Measurements from ENCODE around the gene GLIS2. TPM values are rescaled to one million over a fixed set of nuclear protein-coding genes. Genes with fewer than 3 reads are reported as not detected.

The GLIS2 gene
- polyA plus RNA-seq, 2 of the 4 experiments (the other 2 are of a cell fraction) = 5.5 to 15.8 TPM

GRCh38 chr16:4385066-4385788 lies 69.4 kb downstream of the GLIS2 start (continued):
- TF ChIP-seq HMGXB4 (CRISPR knock-in tag; IDR thresholded peaks at IDR 0.05; ENCODE audit: borderline replicate concordance) (no peak), ZC3H11A (IDR thresholded peaks at IDR 0.05) (no peak), HDAC2 (IDR thresholded peaks at IDR 0.05) (no peak), JUN (IDR thresholded peaks at IDR 0.05) (no peak), CBX8 (IDR thresholded peaks at IDR 0.05) (no peak)

GRCh38 chr16:4385789-4386450 lies 70.1 kb downstream of the GLIS2 start:
- ATAC-seq = peak in 1 of 2 experiments; percentile 2; a peak in 2 of 6 replicates
- no peaks in the 10 kb centered on the region for H3K9me3 ChIP-seq
- POLR2A ChIA-PET = no interaction called here
- 77% methylated on average over 9 of the region's 11 CpGs for WGBS (ENCODE audit: missing lambda C conversion rate)
- no peak overlapping the region for H3K4me2 ChIP-seq
- no peak for DNase-seq (ENCODE audit: low read depth in 1 of 2, low spot score in 1 of 2)
- peaks cover 12% of the 10 kb centered on the region; the same call in 2 of the 3 replicates for H3K4me1 ChIP-seq
- FAIRE-seq = no peak
- CTCF ChIA-PET = interaction anchor here (0.6 to 32.6 kb wide), 6 partner anchors 11 to 56 kb away, joined by 3 to 833 read pairs (median 6); partner anchors contain the start of gene VASN
- H3K4me3 ChIP-seq = no peak overlapping the region
- H3K27ac ChIP-seq = no peak overlapping the region
- no peak for TF ChIP-seq REST (IDR thresholded peaks at IDR 0.05)

- ATAC-seq (peak; percentile 44 to 63; a peak in 4 of 6 replicates), FAIRE-seq (no peak), DNase-seq (ENCODE audit: low read depth in 1 of 2, low spot score in 1 of 2) (no peak)
- CTCF ChIA-PET = interaction anchor here (0.6 to 32.6 kb wide), 5 partner anchors 11 to 40 kb away, joined by 3 to 833 read pairs (median 6); partner anchors contain the start of gene VASN
- Histone ChIP-seq H3K9me3 (no peaks in the 10 kb centered on the region), H3K4me2 (no peak overlapping the region), H3K4me1 (peaks cover 12% of the 10 kb centered on the region; the same call in 2 of the 3 replicates), H3K27ac (no peak overlapping the region), H3K4me3 (no peak overlapping the region)
- TF ChIP-seq HEYL (CRISPR knock-in tag; IDR thresholded peaks at IDR 0.05) = no peak
- TF ChIP-seq CHD2 (IDR thresholded peaks at IDR 0.05; ENCODE audit: low read length, partially characterized antibody) = no peak
- TF ChIP-seq SMC3 (IDR thresholded peaks at IDR 0.05) = no peak
- TF ChIP-seq HOXB13 (CRISPR knock-in tag; IDR thresholded peaks at IDR 0.05; ENCODE audit: low read depth) = no peak
- no peak for TF ChIP-seq TP53 (CRISPR knock-in tag; IDR thresholded peaks at IDR 0.05)
- POLR2A ChIA-PET = no interaction called here
- 64% methylated on average over 8 of the region's 8 CpGs for WGBS (ENCODE audit: missing lambda C conversion rate)
These were observed 70.6 kb downstream of the GLIS2 start for GRCh38 chr16:4386451-4386805.

GRCh38 chr16:4386951-4387565 lies 71.2 kb downstream of the GLIS2 start:
- 90% methylated on average over 10 of the region's 10 CpGs for WGBS (ENCODE audit: missing lambda C conversion rate)
- no peak overlapping the region for H3K4me3 ChIP-seq
- no peaks in the 10 kb centered on the region for H3K9me3 ChIP-seq
- TF ChIP-seq FOSL2 (IDR thresholded peaks at IDR 0.05) = no peak
- peak; percentile 29; the same call in 1 of the 2 replicates for TF ChIP-seq FOSL2 (CRISPR knock-in tag; IDR thresholded peaks at IDR 0.05)
- no peak for TF ChIP-seq NPAS2 (CRISPR knock-in tag; IDR thresholded peaks at IDR 0.05; ENCODE audit: borderline replicate concordance)
- ATAC-seq = no peak
- H3K4me2 ChIP-seq = no peak overlapping the region
- ChIA-PET POLR2A (no interaction called here), CTCF (interaction anchor here (0.6 to 32.6 kb wide), 8 partner anchors 12 to 700 kb away, joined by 3 to 833 read pairs (median 4); partner anchors contain the start of gene VASN)
- FAIRE-seq = no peak
- H3K27ac ChIP-seq = peak overlapping the region in 1 of 2 experiments; percentile 26; a peak in 1 of 6 replicates
- peaks cover 12% of the 10 kb centered on the region; the same call in 2 of the 3 replicates for H3K4me1 ChIP-seq
- DNase-seq (ENCODE audit: low read depth in 1 of 2, low spot score in 1 of 2) = no peak

All from A549 (cell line).